IPS DF 4.7 (cell line): ENCODE data around the gene ZGRF1.
"Not testable (repeated sequence)": the region's sequence is repeated elsewhere in the genome, so short reads cannot be mapped to it uniquely, and the experiment has no call there.

Source experiments
- DNase-seq: peaks from one replicate; pipeline ENCODE4 v3.0.0-alpha.2; 2013; ENCODE audit warnings: low spot score; ENCODE audit errors: extremely low read depth

Gene ZGRF1

GRCh38 chr4:112516471-112517066, 120.1 kb downstream of the ZGRF1 start:
- no peak for DNase-seq

- DNase-seq, result no peak
Measured at GRCh38 chr4:112516066-112516470, 120.6 kb downstream of the ZGRF1 start, which contains the start of gene NEUROG2. TSS of gene NEUROG2 (minus strand) at chr4:112516180. CDS start at chr4:112515475, 705 bp downstream.

- no peak for DNase-seq
Measured at GRCh38 chr4:112515198-112516065, 121.3 kb downstream of the ZGRF1 start.

- no peak for DNase-seq
Measured at GRCh38 chr4:112514647-112515197, 122.0 kb downstream of the ZGRF1 start.

- no peak for DNase-seq
Measured at GRCh38 chr4:112513971-112514646, 122.6 kb downstream of the ZGRF1 start.

- DNase-seq, result no peak
Measured at GRCh38 chr4:112511803-112512118, 124.9 kb downstream of the ZGRF1 start.

- DNase-seq, result no peak
Measured at GRCh38 chr4:112511093-112511802, 125.5 kb downstream of the ZGRF1 start.

GRCh38 chr4:112510291-112511092, 126.2 kb downstream of the ZGRF1 start:
- DNase-seq, result no peak

- no peak for DNase-seq
Measured at GRCh38 chr4:112509243-112510141, 127.2 kb downstream of the ZGRF1 start.

GRCh38 chr4:112508356-112508755, 128.4 kb downstream of the ZGRF1 start:
- DNase-seq, result no peak

- no peak for DNase-seq
Measured at GRCh38 chr4:112504807-112505206, 131.9 kb downstream of the ZGRF1 start.

- no peak for DNase-seq
Measured at GRCh38 chr4:112502871-112503270, 133.8 kb downstream of the ZGRF1 start.

GRCh38 chr4:112492321-112492720, 144.4 kb downstream of the ZGRF1 start:
- DNase-seq, result no peak

- not testable (repeated sequence) for DNase-seq
Measured at GRCh38 chr4:112490808-112491207, 145.9 kb downstream of the ZGRF1 start.
